GM12864 (cell line): ENCODE data around the gene ODC1.

ENCODE experiments used
- DNase-seq: peaks from one replicate; pipeline ENCODE4 v3.0.0-alpha.2; 2011; ENCODE audit warnings: low read depth
- H3K4me3 ChIP-seq: 2 replicates; pipeline ENCODE4 v1.5.1; 2011; ENCODE audit warnings: mild to moderate bottlenecking, low read depth, low read length, control low read depth
- TF ChIP-seq, protein P1 (sequence below): IDR thresholded peaks from 2 replicates; pipeline ENCODE4 v1.5.1; 2011; ENCODE audit warnings: low read depth, mild to moderate bottlenecking, moderate library complexity, low read length, control low read depth, inconsistent platforms; ENCODE audit errors: missing control alignments

The ODC1 gene

DNA sequence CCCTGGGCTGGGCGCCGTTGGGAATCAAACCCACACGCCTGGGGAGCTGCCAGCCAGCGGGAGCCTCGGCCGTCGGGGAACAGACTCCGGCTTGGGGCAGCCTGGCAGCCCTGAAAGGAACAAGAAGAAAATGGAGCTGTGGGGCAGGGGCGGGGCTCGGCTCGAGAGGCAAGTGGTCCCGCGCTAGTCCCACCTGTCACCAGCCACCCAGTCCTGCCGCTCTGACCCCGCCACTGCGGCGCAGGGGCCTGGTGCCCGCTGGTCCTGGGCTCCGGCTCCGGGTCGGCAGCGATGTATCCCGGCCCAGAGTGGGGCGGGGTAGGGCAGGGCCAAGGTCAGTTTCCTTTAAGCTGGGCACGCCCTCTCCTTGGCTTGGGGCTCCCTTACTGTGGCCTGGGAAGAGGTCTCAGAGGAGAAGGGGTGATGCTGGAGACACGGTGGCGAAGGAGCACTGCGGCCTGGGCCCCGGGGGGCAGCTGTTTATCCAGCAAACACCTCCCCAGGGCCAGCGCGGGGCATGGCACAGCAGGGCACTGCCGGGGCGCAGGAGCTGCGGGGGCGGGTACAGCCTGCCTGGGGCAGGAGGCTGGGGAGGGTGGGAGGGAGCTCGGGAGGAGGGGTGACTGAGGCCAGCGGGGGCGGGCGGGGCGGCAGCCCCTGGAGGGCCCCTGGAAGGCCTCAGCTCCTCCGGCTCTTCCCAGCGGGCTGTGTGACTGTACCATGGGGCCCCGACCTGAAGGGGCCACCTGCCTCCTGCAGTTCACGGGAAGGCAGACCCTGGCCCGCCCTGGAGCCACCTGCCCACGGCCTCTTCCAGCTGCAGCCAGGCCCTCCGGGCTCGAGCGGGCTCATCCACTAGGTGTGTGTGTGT, 15.6 kb downstream of the ODC1 start:
- TF ChIP-seq, protein P1, sequence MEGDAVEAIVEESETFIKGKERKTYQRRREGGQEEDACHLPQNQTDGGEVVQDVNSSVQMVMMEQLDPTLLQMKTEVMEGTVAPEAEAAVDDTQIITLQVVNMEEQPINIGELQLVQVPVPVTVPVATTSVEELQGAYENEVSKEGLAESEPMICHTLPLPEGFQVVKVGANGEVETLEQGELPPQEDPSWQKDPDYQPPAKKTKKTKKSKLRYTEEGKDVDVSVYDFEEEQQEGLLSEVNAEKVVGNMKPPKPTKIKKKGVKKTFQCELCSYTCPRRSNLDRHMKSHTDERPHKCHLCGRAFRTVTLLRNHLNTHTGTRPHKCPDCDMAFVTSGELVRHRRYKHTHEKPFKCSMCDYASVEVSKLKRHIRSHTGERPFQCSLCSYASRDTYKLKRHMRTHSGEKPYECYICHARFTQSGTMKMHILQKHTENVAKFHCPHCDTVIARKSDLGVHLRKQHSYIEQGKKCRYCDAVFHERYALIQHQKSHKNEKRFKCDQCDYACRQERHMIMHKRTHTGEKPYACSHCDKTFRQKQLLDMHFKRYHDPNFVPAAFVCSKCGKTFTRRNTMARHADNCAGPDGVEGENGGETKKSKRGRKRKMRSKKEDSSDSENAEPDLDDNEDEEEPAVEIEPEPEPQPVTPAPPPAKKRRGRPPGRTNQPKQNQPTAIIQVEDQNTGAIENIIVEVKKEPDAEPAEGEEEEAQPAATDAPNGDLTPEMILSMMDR: no peak
- H3K4me3 ChIP-seq: peak overlapping the region; percentile 52
- DNase-seq: no peak

DNA sequence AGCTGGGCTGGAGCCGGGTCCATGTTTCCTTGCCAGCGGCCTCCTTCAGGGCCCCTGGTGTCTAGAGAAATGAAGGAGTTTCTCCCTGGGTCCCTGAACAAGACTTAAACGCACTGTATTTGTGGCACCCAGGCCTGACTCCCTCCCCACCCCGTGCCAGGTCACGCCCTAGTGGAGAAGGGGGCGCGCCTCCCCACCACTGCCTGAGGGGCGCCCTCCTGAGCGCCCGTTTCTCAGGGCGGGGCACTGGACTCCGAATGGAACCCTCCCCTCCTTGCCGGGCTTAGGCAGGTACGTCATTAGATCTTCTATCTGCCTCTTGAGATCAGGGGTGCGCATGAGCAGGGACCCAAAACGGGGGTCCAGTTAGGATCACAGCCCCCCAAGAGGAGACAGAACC, 16.3 kb downstream of the ODC1 start:
- TF ChIP-seq, protein P1: no peak
- DNase-seq: no peak
- peak overlapping the region; percentile 52 for H3K4me3 ChIP-seq

DNA sequence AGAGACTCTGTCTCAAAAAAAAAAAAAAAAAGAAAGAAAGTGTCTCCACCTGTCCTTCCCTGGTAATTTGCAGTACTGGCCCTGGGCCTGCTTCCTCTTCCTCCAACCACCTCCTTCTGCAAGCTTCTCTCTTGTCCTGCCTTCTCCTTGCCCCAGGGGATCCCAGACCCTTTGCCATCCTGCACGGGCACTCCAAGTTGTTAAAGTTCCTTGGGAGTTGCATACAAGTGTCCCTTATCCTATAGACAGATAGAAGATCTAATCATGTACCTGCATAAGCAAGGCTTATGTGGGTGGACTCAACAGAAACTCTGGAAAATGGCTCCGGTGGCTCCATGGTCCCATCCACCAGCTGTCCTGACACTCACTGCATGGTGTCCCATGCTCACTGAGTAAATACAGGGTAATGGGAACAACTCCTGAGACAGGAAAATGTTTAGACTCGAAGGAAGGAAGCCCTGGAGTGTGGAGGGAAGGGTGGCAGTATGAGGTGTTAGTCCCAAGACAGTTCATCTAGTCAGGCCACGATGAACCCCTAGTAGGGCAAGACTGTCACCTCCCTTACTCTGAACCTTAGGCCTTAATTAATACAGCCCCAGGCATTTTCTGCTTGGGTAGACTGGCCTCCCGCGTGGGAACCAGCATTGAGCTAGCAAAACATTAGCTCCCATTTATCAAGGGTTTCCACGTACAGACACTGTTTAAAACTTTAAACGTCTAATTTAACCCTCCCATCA, 17.1 kb downstream of the ODC1 start:
- H3K4me3 ChIP-seq: no peak overlapping the region
- DNase-seq: no peak
- TF ChIP-seq, protein P1: no peak

DNA sequence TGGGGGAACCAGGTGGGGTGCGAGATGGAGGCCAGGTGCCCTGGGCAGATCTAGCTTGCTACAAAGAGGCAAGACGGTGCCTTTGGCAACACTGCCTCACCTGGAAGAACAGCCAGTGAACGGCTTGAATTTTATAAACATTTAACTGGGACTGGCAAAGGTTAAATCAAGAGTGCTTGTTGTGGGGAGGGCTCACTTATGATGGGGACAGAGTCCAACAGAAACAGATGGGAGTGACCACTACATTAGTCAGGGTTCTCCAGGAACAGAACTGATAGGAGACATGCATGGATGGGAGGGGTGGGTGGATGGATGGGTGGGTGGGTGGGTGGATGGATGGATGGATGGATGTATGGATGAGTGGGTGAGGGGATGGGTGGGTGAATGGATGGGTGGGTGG, 19.2 kb downstream of the ODC1 start:
- no peak overlapping the region for H3K4me3 ChIP-seq
- no peak for DNase-seq
- TF ChIP-seq, protein P1: no peak

DNA sequence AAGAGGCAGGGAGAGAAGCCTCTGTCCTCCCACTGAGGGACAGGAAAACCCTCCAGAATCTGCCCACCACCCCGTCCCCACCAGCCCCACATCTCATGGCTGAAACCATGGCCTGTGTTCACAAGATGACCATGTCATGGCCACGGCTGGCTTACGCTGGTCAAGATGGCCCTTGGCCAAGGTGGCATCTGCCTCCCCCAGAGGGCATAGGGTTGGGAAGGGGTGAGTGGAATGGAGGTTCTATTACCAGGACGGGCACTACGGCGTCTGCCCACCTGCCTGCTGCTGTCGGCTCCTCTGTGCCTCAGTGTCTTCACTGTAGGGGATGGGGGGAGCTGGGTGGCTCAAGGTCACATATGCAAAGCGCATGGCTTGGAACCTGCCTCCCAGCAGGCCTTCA, 19.8 kb downstream of the ODC1 start:
- no peak for DNase-seq
- no peak overlapping the region for H3K4me3 ChIP-seq
- TF ChIP-seq, protein P1: no peak

DNA sequence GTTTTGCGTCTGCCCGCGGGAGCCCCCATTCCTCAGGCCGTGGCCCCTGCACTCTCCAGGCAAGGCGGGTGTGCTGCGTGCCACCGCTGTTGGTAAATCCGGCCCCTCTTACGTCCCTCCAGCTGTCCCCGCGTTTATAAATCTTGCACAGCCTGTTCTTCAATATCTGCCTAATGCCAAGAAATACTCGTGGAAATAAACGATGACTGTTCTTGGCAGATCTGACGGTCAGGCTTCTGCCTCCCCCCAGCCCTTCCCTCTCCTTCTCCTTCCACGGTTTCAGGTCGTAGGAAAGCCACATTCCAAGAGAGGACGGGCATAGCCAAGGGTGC, 20.5 kb downstream of the ODC1 start:
- DNase-seq: no peak
- TF ChIP-seq, protein P1: no peak
- H3K4me3 ChIP-seq: no peak overlapping the region
